ENCODE data around the gene SRPK3.

SRPK3 gene

GRCh38 chrX:153763989-153764755, 16.7 kb upstream of the SRPK3 start, which contains the start of gene PLXNB3:
Gene PLXNB3 (plus strand): TSS chrX:153764249. CDS start chrX:153765536, 1,287 bp downstream.
- Mint-ChIP-seq H3K9me3 (no peaks in the 10 kb centered on the region), H3K4me3 (no peak within 1 kb of the TSS), H3K36me3 (ENCODE audit: low read depth) (no peaks in the 10 kb centered on the region), H3K27me3 (ENCODE audit: low read depth) (no peaks in the 10 kb centered on the region), H3K4me1 (ENCODE audit: low read depth) (peaks cover 6% of the 10 kb centered on the region), H3K27ac (no peak within 1 kb of the TSS)

- Mint-ChIP-seq H3K27ac (no peak overlapping the region), H3K27me3 (ENCODE audit: low read depth) (no peaks in the 10 kb centered on the region)
These were observed 16.1 kb upstream of the SRPK3 start for GRCh38 chrX:153764786-153765137.

GRCh38 chrX:153765138-153766079, 15.4 kb upstream of the SRPK3 start:
- Mint-ChIP-seq H3K4me3 (no peak overlapping the region), H3K27ac (no peak overlapping the region), H3K36me3 (ENCODE audit: low read depth) (no peaks in the 10 kb centered on the region), H3K27me3 (ENCODE audit: low read depth) (no peaks in the 10 kb centered on the region), H3K4me1 (ENCODE audit: low read depth) (peaks cover 6% of the 10 kb centered on the region), H3K9me3 (no peaks in the 10 kb centered on the region)

More at GRCh38 chrX:153764786-153765137, 16.1 kb upstream of the SRPK3 start:
- Mint-ChIP-seq H3K9me3 (no peaks in the 10 kb centered on the region), H3K4me3 (no peak overlapping the region), H3K36me3 (ENCODE audit: low read depth) (no peaks in the 10 kb centered on the region), H3K4me1 (ENCODE audit: low read depth) (peaks cover 6% of the 10 kb centered on the region)

- no peaks in the 10 kb centered on the region for H3K36me3 Mint-ChIP-seq (ENCODE audit: low read depth)
- no peak overlapping the region for H3K4me3 Mint-ChIP-seq
- no peaks in the 10 kb centered on the region for H3K27me3 Mint-ChIP-seq (ENCODE audit: low read depth)
- peaks cover 6% of the 10 kb centered on the region for H3K4me1 Mint-ChIP-seq (ENCODE audit: low read depth)
- H3K9me3 Mint-ChIP-seq: no peaks in the 10 kb centered on the region
- no peak overlapping the region for H3K27ac Mint-ChIP-seq
These were observed 14.6 kb upstream of the SRPK3 start for GRCh38 chrX:153766098-153766817.

GRCh38 chrX:153766871-153767673, 13.8 kb upstream of the SRPK3 start:
- Mint-ChIP-seq H3K9me3 (no peaks in the 10 kb centered on the region), H3K36me3 (ENCODE audit: low read depth) (no peaks in the 10 kb centered on the region), H3K27me3 (ENCODE audit: low read depth) (no peaks in the 10 kb centered on the region), H3K4me3 (no peak overlapping the region), H3K27ac (no peak overlapping the region), H3K4me1 (ENCODE audit: low read depth) (peaks cover 6% of the 10 kb centered on the region)

- Mint-ChIP-seq H3K27me3 (ENCODE audit: low read depth) (no peaks in the 10 kb centered on the region), H3K9me3 (no peaks in the 10 kb centered on the region), H3K4me1 (ENCODE audit: low read depth) (peaks cover 6% of the 10 kb centered on the region), H3K27ac (no peak overlapping the region), H3K36me3 (ENCODE audit: low read depth) (no peaks in the 10 kb centered on the region), H3K4me3 (no peak overlapping the region)
These were observed 13.2 kb upstream of the SRPK3 start for GRCh38 chrX:153767674-153768055.

- no peaks in the 10 kb centered on the region for H3K27me3 Mint-ChIP-seq (ENCODE audit: low read depth)
- no peak overlapping the region for H3K4me3 Mint-ChIP-seq
- no peaks in the 10 kb centered on the region for H3K36me3 Mint-ChIP-seq (ENCODE audit: low read depth)
- H3K27ac Mint-ChIP-seq: no peak overlapping the region
- H3K4me1 Mint-ChIP-seq (ENCODE audit: low read depth): peaks cover 6% of the 10 kb centered on the region
- no peaks in the 10 kb centered on the region for H3K9me3 Mint-ChIP-seq
These were observed 12.3 kb upstream of the SRPK3 start for GRCh38 chrX:153768311-153769157.

GRCh38 chrX:153769158-153769864, 11.5 kb upstream of the SRPK3 start:
- H3K27me3 Mint-ChIP-seq (ENCODE audit: low read depth): no peaks in the 10 kb centered on the region
- H3K36me3 Mint-ChIP-seq (ENCODE audit: low read depth): no peaks in the 10 kb centered on the region
- H3K4me3 Mint-ChIP-seq: no peak overlapping the region
- H3K27ac Mint-ChIP-seq: no peak overlapping the region
- H3K9me3 Mint-ChIP-seq: no peaks in the 10 kb centered on the region
- H3K4me1 Mint-ChIP-seq (ENCODE audit: low read depth): peaks cover 2% of the 10 kb centered on the region

GRCh38 chrX:153769865-153770600, 10.8 kb upstream of the SRPK3 start:
- no peak overlapping the region for H3K4me3 Mint-ChIP-seq
- H3K27ac Mint-ChIP-seq: no peak overlapping the region
- no peaks in the 10 kb centered on the region for H3K9me3 Mint-ChIP-seq
- peaks cover 2% of the 10 kb centered on the region for H3K4me1 Mint-ChIP-seq (ENCODE audit: low read depth)
- H3K36me3 Mint-ChIP-seq (ENCODE audit: low read depth): no peaks in the 10 kb centered on the region
- no peaks in the 10 kb centered on the region for H3K27me3 Mint-ChIP-seq (ENCODE audit: low read depth)

GRCh38 chrX:153770601-153771414, 10.0 kb upstream of the SRPK3 start:
- Mint-ChIP-seq H3K27ac (no peak overlapping the region), H3K9me3 (no peaks in the 10 kb centered on the region), H3K4me1 (ENCODE audit: low read depth) (peaks cover 2% of the 10 kb centered on the region), H3K27me3 (ENCODE audit: low read depth) (no peaks in the 10 kb centered on the region), H3K4me3 (no peak overlapping the region), H3K36me3 (ENCODE audit: low read depth) (no peaks in the 10 kb centered on the region)

- H3K4me1 Mint-ChIP-seq (ENCODE audit: low read depth): peaks cover 1% of the 10 kb centered on the region
These were observed 9.2 kb upstream of the SRPK3 start for GRCh38 chrX:153771415-153772315.

More at GRCh38 chrX:153771415-153772315, 9.2 kb upstream of the SRPK3 start:
- Mint-ChIP-seq H3K9me3 (no peaks in the 10 kb centered on the region), H3K27ac (no peak overlapping the region), H3K36me3 (ENCODE audit: low read depth) (no peaks in the 10 kb centered on the region), H3K27me3 (ENCODE audit: low read depth) (no peaks in the 10 kb centered on the region), H3K4me3 (no peak overlapping the region)
